GM12878 (cell line): Measurements from ENCODE around the gene SCN10A. TPM values are rescaled to one million over a fixed set of nuclear protein-coding genes. Genes with fewer than 3 reads are reported as not detected.
A peak's percentile ranks its signal among the peaks of the same experiment; 100 is the strongest.

Source experiments
- ATAC-seq: fragments of 200-7000 bp; cut with Tn5 transposase; 3 replicates; pipeline ENCODE4 v1.9.1; 2020; ENCODE audit warnings: mild to moderate bottlenecking, moderate library complexity
- BruUV-seq: library from RNA; stranded (reverse); fragments of 400-500 nt; replicated peaks from 2 replicates; lab custom pipeline; 2021; lab: Mats Ljungman, UMichigan
- CTCF ChIA-PET: fragments of 300-600 bp; sonication (Branson Sonifier 250); formaldehyde crosslinking; extraction: SDS; loops from one replicate; lab custom pipeline; 2021; ENCODE audit warnings: inconsistent platforms; lab: Yijun Ruan, JAX
- POLR2A ChIA-PET: fragments of 350-600 bp; formaldehyde crosslinking; extraction: SDS; loops from one replicate; lab custom pipeline; 2021; ENCODE audit warnings: inconsistent platforms; lab: Charles Lee
- RAD21 ChIA-PET: fragments of 300-600 bp; sonication (Branson Sonifier 250); formaldehyde crosslinking; loops from one replicate; lab custom pipeline; 2023; ENCODE audit warnings: antibody characterized with exemption; ENCODE audit not compliant: unreplicated experiment; lab: Charles Lee
- SMC1A ChIA-PET: fragments of 300-600 bp; sonication (Branson Sonifier 250); formaldehyde crosslinking; loops from one replicate; lab custom pipeline; 2023; ENCODE audit not compliant: unreplicated experiment, uncharacterized antibody; lab: Charles Lee
- DNase-seq: peaks from one replicate; pipeline ENCODE4 v3.0.0-alpha.2; 2011; ENCODE audit warnings: low read depth, low spot score
- FAIRE-seq: peaks from 3 replicates; lab custom pipeline; 2011; peaks lifted over from hg19 to GRCh38; lab: Jason Lieb, UNC
- H2AFZ ChIP-seq: 2 replicates; pipeline ENCODE4 v1.6.0; 2011; ENCODE audit warnings: low read depth, low read length, control low read depth; ENCODE audit not compliant: control insufficient read depth
- H3K27ac ChIP-seq: 2 replicates; pipeline ENCODE4 v1.5.1; 2011; ENCODE audit warnings: control low read depth; ENCODE audit not compliant: control insufficient read depth, insufficient read depth
- H3K27me3 ChIP-seq, 2 experiments: replicated peaks in 1 of 2; 2 replicates each; pipeline versions ENCODE4 v1.6.0 to v1.6.1; 2011; ENCODE audit warnings: low read length in 1 of 2; ENCODE audit not compliant: control insufficient read depth in 2 of 2, insufficient read depth in 2 of 2
- H3K36me3 ChIP-seq, 2 experiments: 2 replicates each; pipeline ENCODE4 v1.5.1; 2011; ENCODE audit warnings: low read length in 1 of 2; ENCODE audit not compliant: control insufficient read depth in 2 of 2, insufficient read depth in 2 of 2
- H3K4me1 ChIP-seq: 2 replicates; pipeline ENCODE4 v1.6.1; 2011; ENCODE audit warnings: mild to moderate bottlenecking, low read length, moderate library complexity, mixed read lengths; ENCODE audit not compliant: control insufficient read depth, insufficient read depth
- H3K4me2 ChIP-seq: 2 replicates; pipeline ENCODE4 v1.6.0; 2011; ENCODE audit warnings: control low read depth; ENCODE audit not compliant: control insufficient read depth, insufficient read depth
- H3K4me3 ChIP-seq: fragments of 200-600 bp; sonication (generic); 2 replicates; pipeline ENCODE4 v1.5.1; 2016
- H3K79me2 ChIP-seq: 2 replicates; pipeline ENCODE4 v1.6.0; 2011; ENCODE audit warnings: low read length; ENCODE audit not compliant: control insufficient read depth, insufficient read depth
- H3K9ac ChIP-seq: 2 replicates; pipeline ENCODE4 v1.8.0; 2011; ENCODE audit warnings: low read length, control low read depth, mixed read lengths; ENCODE audit not compliant: control insufficient read depth, insufficient read depth
- H3K9me3 ChIP-seq: replicated peaks from 3 replicates; pipeline ENCODE4 v1.5.1; 2011; ENCODE audit warnings: mild to moderate bottlenecking, low read length; ENCODE audit not compliant: control insufficient read depth, insufficient read depth
- H4K20me1 ChIP-seq: 2 replicates; pipeline ENCODE4 v1.6.0; 2011; ENCODE audit not compliant: control insufficient read depth, insufficient read depth
- BCLAF1 ChIP-seq: fragments of 450-650 bp; IDR thresholded peaks from 2 replicates; pipeline ENCODE4 v1.6.1; 2017; ENCODE audit warnings: antibody characterized with exemption, mild to moderate bottlenecking, moderate library complexity
- HCFC1 ChIP-seq: fragments of 150-350 bp; IDR thresholded peaks from 2 replicates; pipeline ENCODE4 v1.6.1; 2014; ENCODE audit warnings: low read length
- RCOR1 ChIP-seq: conservative IDR thresholded peaks from 2 replicates; pipeline ENCODE4 v1.6.1; 2012; ENCODE audit warnings: low read depth, low read length, improper control_type of control experiment
- REST ChIP-seq: IDR thresholded peaks from 2 replicates; pipeline ENCODE4 v1.6.1; 2012; ENCODE audit warnings: mild to moderate bottlenecking, low read depth, low read length
- SREBF1 ChIP-seq: IDR thresholded peaks from 2 replicates; pipeline ENCODE4 v1.6.1; 2012; ENCODE audit warnings: mild to moderate bottlenecking, low read length
- WGBS: methylation state at CpG from one replicate; pipeline ENCODE4 v1.1.6; 2016; ENCODE audit warnings: low lambda C conversion rate; ENCODE audit not compliant: insufficient replicate concordance, insufficient coverage; ENCODE audit errors: missing lambda C conversion rate; 5-methylcytosine and 5-hydroxymethylcytosine counted together
- in situ Hi-C: fragments of 300-500 bp; cut with MboI; formaldehyde crosslinking; loops from 9 replicates; pipeline ENCODE4 v1.14.3; 2018; ENCODE audit warnings: mixed read lengths
- intact Hi-C: fragments of 100-400 bp; cut with micrococcal nuclease; formaldehyde crosslinking; loops from one replicate; pipeline ENCODE4 v1.14.2; 2022; ENCODE audit not compliant: unreplicated experiment
- polyA plus RNA-seq, 11 experiments: library from polyadenylated mRNA; depleted of rRNA in 4 of 11; unstranded in 6 of 11; stranded (reverse) in 5 of 11; fragments of >200 nt; fragmentation: Nextera tagmentation in 4 of 11; fragmentation: Illumina TruSeq in 1 of 11; extraction: Ambion mirVana in 4 of 11; extraction: Trizol in 1 of 11; gene quantifications; 1 replicate in 1 of 11; 2 replicates in 10 of 11; pipeline versions ENCODE4 v1.2.1 to v1.2.3, GENCODE V29; 2011 to 2016; ENCODE audit warnings: inconsistent platforms in 2 of 11, missing spikeins in 2 of 11, low read depth in 1 of 11
- total RNA-seq, 4 experiments: library from RNA; depleted of rRNA in 3 of 4; stranded (reverse); fragments of >200 nt in 3 of 4; fragmentation: Illumina TruSeq in 1 of 4; extraction: Trizol in 1 of 4; gene quantifications; 2 replicates each; pipeline versions ENCODE4 v1.2.1 to v1.2.3, GENCODE V29; 2013 to 2021
- TF ChIP-seq, protein P1 (sequence below): fragments of 450-650 bp; IDR thresholded peaks from 2 replicates; pipeline ENCODE4 v1.6.1; 2016; ENCODE audit warnings: mild to moderate bottlenecking, moderate library complexity, borderline replicate concordance

Gene SCN10A
- total and polyA plus RNA-seq, 10 of the 15 experiments (the other 5 are each of a cell fraction or from before 2014, with no cell fraction given): not detected

DNA sequence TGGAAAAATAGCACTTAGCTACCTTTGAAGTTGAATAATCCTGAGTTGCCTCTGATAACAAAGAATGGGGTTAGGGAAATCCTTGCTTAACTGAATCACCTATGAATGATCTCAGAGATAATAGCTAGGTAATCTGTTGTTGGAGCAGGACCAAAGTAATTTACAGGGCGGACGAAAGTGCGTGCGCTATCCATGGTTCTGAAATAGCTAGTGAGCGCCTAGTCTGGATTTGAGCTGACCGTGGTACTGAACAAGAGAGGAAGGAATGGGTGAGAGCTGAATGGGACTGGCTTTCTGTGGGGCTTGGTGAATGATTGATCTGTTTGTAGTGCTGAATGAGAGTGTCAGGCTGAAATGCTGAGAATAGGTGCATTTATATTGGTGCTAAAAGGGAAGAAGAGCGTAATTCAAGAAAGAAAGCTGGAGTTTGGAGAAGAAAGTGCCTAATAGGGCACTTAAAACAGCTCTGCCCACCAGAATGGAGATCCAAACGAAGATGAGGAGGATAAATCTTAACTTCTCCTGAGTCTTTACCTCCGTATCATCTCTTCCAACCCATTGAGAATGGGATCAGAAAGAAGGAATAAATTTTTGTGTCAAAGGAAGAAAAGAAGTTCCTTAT, 10.1 kb downstream of the SCN10A start:
- no peak overlapping the region for H2AFZ ChIP-seq
- 7% methylated on average over 9 of the region's 9 CpGs for WGBS
- intact Hi-C loops (no loop called here), in situ Hi-C loops (no loop called here)
- no peak overlapping the region for H3K4me3 ChIP-seq
- no peaks in the 10 kb centered on the region for H4K20me1 ChIP-seq
- no peaks in the 10 kb centered on the region for H3K36me3 ChIP-seq
- no peak for FAIRE-seq
- ChIA-PET SMC1A (no interaction called here), RAD21 (interaction anchor here (0.5 kb wide), 1 partner anchor 654 kb away, joined by 3 read pairs; no protein-coding TSS in a partner anchor), POLR2A (no interaction called here), CTCF (interaction anchor here (0.7 to 1.7 kb wide), 3 partner anchors 148 to 225 kb away, joined by 3 to 5 read pairs (median 4); no protein-coding TSS in a partner anchor)
- no peak overlapping the region for H3K27ac ChIP-seq
- BruUV-seq: no TSS peak
- H3K79me2 ChIP-seq: no peaks in the 10 kb centered on the region
- TF ChIP-seq SREBF1 (peak; percentile 68; the same call in 1 of the 2 replicates), REST (peak; percentile 99), BCLAF1 (no peak), RCOR1 (peak; percentile 70; the same call in 1 of the 2 replicates), HCFC1 (0 out of 2 replicates have a peak, but pooled peaks have one; percentile 19)
- TF ChIP-seq, protein P1, sequence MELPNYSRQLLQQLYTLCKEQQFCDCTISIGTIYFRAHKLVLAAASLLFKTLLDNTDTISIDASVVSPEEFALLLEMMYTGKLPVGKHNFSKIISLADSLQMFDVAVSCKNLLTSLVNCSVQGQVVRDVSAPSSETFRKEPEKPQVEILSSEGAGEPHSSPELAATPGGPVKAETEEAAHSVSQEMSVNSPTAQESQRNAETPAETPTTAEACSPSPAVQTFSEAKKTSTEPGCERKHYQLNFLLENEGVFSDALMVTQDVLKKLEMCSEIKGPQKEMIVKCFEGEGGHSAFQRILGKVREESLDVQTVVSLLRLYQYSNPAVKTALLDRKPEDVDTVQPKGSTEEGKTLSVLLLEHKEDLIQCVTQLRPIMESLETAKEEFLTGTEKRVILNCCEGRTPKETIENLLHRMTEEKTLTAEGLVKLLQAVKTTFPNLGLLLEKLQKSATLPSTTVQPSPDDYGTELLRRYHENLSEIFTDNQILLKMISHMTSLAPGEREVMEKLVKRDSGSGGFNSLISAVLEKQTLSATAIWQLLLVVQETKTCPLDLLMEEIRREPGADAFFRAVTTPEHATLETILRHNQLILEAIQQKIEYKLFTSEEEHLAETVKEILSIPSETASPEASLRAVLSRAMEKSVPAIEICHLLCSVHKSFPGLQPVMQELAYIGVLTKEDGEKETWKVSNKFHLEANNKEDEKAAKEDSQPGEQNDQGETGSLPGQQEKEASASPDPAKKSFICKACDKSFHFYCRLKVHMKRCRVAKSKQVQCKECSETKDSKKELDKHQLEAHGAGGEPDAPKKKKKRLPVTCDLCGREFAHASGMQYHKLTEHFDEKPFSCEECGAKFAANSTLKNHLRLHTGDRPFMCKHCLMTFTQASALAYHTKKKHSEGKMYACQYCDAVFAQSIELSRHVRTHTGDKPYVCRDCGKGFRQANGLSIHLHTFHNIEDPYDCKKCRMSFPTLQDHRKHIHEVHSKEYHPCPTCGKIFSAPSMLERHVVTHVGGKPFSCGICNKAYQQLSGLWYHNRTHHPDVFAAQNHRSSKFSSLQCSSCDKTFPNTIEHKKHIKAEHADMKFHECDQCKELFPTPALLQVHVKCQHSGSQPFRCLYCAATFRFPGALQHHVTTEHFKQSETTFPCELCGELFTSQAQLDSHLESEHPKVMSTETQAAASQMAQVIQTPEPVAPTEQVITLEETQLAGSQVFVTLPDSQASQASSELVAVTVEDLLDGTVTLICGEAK: peak; percentile 79
- no peak overlapping the region for H3K9ac ChIP-seq
- no peaks in the 10 kb centered on the region for H3K4me1 ChIP-seq
- H3K27me3 ChIP-seq: no peaks in the 10 kb centered on the region; a peak in 1 of 4 replicates
- peak; percentile 56 for ATAC-seq
- peak; percentile 4 for DNase-seq
- H3K4me2 ChIP-seq: no peak overlapping the region
- no peaks in the 10 kb centered on the region for H3K9me3 ChIP-seq
